ENCODE data around the gene OBP2A.

DNA sequence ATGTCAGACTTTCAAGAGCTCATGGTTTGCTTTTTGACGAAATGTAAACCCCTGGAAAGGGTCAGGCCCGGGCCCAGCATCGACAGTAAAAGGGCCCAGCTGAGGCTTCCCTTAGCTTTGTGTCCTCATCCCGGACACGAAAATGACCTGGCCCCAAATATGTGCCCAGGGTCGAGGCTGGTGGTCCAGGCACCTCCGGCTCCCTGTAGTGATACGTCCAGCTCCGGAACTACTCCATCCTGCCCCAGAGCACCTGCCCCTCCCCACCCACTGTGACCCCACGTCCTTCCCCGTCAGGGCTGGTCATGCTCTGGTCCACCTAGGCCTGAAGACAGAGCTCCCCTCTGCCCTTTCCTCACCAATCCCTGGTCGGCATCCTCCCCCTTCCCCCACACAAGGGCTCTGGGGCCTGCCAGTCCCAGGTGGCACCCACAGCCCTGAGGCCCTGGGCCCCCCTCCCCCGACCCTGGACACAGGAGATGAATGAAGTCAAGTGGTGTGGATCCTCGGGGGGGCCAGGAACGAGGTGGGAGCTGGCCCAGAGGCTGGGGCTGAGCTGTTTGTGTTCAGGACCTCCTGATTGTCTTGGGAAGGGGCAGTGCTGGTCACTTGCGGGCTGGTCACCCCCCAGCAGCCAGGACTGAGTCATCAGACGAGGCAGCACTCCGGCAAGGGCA is 6.2 kb downstream of the OBP2A start:
- TF ChIP-seq, protein P1, sequence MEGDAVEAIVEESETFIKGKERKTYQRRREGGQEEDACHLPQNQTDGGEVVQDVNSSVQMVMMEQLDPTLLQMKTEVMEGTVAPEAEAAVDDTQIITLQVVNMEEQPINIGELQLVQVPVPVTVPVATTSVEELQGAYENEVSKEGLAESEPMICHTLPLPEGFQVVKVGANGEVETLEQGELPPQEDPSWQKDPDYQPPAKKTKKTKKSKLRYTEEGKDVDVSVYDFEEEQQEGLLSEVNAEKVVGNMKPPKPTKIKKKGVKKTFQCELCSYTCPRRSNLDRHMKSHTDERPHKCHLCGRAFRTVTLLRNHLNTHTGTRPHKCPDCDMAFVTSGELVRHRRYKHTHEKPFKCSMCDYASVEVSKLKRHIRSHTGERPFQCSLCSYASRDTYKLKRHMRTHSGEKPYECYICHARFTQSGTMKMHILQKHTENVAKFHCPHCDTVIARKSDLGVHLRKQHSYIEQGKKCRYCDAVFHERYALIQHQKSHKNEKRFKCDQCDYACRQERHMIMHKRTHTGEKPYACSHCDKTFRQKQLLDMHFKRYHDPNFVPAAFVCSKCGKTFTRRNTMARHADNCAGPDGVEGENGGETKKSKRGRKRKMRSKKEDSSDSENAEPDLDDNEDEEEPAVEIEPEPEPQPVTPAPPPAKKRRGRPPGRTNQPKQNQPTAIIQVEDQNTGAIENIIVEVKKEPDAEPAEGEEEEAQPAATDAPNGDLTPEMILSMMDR (IDR thresholded peaks at IDR 0.05), result no peak
- TF ChIP-seq EZH2 (IDR thresholded peaks at IDR 0.05; ENCODE audit: borderline replicate concordance, insufficient read depth, low read depth, low read length, poor library complexity, severe bottlenecking), result no peak
